KG1 (cell line): ENCODE data around the gene INO80B.
A peak's percentile ranks its signal among the peaks of the same experiment; 100 is the strongest.
"Not testable (repeated sequence)": the region's sequence is repeated elsewhere in the genome, so short reads cannot be mapped to it uniquely, and the experiment has no call there.

Experiments
- DNase-seq: peaks from one replicate; lab custom pipeline; 2025; lab: John Stamatoyannopoulos, UW

The INO80B gene

DNA sequence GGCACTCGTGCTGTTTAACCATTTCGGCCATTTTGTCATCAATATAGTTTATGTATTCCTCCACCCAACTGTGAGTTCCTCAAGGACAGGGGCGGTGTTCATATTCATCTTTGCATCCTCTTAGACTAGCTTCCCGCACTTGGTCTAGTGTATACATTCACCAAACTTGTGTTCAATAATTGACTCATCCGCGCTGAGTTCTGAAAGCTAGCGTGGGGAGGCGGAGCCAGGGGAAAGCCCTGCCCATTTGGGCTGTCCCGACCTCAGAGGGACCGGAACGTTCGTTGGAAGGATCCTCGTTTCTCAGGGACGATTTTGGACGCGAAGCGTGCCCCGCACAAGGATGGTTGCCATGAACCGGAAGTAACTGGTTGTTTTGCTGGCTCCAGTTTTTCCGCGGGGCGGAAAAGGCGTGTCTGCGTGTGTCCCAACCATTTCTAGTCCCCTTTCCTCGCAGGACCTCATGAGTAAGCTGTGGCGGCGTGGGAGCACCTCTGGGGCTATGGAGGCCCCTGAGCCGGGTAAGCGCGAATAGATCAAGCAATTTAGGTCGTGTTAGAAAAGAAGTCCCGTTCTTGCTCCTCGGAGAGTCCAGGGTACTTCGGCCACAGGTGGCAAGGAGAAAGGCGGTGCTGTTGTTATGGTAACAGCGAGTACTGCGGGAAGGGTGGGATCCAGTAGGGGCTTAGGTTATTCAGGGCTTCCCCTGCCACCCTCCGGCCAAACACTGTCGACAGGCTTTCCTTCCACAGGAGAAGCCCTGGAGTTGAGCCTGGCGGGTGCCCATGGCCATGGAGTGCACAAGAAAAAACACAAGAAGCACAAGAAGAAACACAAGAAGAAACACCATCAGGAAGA, at the start of gene INO80B:
TSS of gene INO80B (plus strand) at position 434 of the 858 bp plus-strand sequence. CDS start at position 464, 30 bp downstream.
- peak; percentile 93 for DNase-seq

DNA sequence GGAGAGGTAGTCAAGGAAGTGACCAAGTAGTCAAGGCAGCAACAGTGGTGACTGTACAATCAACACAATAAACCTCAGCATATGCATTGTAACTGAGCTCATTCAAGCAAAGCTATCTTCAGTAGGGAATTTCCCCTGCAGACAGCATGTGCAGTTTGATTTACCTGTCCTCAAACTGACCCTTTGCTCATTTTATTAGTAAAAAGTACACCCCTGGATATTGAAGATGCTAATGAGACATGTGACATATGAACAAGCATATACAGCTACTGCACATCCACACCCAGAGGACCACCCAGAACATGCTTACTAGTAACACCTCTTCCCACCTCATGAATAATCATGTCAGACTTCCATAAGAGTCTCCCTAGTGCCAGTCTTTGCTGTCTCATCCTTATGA, 48.9 kb upstream of the INO80B start:
- DNase-seq = no peak

DNA sequence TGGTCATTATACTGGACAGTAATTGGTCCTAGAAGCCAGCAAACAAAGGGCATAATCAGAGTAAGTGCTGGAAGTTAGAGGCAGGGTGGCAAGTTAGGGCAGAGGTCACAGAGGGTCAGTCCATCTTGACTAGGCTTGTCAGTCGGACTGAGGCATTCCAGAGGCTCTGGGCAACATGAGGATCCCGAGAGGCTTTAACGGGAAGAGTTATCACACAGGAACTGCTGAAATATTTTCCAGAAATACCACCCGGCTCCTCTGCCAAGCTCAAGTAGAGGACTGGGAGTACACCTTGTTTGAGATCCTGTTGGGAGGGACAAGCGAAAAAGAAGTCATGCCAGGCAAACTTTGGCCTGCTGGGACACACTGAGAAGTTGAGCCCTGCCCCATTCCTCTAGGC, 47.2 kb upstream of the INO80B start:
- DNase-seq = no peak

DNA sequence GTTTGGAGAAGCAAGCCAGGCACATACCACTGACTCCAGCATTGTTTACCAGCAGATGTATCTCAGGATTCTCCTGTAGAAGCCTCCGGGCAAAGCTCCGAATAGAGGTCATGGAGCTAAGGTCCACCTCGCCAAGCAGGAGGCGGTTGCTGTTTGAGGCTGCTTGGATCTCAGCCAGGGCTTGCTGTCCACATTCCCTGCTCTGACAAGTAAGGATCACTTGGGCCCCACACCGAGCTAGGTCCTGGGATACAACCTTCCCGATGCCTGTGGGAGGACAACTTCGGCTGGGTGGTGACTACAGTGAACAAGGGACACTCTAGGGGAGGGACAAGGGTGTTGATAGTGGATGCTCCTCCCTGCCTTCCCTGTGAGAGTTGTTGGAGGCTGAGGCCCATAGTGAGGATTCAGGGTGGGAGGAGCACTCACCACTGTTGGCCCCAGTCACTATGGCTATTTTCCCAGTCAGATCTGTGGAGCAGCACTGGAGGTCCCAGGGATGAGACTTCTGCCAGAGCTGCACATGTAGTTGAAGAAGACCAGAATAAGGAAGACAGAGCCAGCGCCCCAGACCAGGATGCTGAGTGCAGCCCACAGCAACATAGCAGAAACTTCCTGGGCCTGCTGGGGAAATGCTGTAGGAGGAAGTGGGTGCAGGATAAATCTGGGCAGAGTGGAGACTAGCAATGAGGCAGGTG, 41.7 kb upstream of the INO80B start:
- DNase-seq = no peak

DNA sequence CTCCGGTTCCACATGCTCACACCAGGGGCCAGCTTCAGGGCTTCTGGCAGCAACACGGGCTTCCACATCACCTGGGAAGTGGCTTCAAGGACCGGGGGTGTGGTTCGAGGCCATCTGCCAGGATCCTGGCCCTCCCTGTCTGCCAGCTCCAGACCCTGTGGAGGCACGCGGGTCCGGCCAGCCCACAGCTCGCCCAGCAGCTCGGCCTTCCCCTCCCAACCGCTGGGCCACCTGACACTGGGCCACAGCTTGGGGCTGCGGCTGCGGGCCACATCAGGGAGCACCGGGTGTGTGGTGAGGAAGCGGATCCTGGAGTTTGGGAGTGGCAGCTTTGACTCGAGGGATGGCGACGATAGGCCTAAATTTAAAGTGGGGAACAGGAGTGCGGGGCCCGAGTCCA, 40.4 kb upstream of the INO80B start:
- DNase-seq = no peak

DNA sequence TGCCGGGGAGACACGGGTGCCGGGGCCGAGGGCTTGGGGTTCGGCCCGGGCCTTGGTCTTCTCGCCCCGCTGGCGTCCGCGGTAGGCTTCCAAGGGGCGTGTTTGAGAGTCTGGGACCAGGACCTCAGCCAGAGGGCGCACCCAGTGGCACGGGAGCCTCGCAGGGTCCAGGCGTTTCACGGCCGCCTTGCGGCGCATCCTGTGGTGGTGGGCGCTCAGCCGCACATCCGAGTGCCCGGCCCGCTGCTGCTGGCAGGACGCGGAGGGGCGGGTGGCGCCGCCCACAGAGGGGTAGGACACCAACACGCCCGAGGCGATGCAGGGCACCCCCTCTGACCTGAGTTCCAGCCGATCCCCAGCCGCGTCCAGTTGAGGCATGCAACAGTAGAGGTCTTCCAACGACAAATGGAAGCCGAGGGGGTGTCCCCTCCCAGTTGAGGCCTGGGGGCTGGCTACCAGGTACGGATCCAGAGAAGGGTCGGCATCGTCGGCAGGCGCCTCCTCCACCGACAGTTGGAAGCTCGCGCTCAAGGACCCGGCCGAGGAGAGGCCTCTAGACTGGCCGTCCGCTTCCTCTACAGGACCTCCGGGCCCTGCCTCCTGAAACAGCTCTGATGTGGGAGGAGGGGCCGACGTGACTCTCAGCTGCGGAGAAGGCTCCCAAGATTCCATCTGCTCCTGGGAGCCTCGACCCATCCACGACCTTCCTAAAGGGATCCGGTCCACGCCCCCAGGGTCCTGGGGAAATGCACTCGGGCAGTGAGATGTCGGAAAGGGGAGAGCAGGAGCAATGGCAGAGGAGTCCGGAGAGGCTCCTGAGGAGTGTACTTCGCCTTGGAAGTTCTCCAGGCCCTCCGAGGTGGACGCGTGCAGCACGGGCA, 39.8 kb upstream of the INO80B start:
- DNase-seq = no peak

DNA sequence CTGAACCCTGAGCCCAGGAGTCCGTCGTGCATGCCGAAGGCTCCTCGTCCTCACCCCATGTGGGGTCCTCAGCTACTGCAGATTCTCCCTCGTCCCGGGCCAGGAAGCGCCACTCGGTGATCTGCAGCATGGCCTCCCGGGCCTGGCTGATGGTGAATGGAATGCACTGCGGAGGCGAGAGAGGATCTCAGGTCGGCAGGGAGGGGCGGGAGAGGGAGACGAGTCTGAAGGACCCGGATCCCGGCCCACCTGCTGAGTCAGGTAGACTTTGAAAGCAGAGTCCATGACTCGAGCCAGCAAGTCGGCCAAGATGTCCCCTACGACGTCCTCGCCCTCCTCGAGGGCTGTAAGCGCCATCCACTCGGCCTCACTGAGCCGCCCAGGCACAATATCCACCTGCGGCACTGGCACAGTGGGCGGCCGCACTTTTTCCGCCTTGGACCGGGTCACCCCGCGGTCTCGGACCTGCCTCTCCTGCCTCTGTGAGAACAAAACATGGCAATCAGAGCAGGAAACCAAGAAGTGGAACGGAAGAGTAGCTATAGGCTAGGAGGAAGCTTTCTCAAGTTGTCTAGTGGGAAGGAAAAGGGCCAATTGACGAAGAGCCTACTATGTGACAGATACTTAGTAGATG, 39.0 kb upstream of the INO80B start:
- DNase-seq = no peak

DNA sequence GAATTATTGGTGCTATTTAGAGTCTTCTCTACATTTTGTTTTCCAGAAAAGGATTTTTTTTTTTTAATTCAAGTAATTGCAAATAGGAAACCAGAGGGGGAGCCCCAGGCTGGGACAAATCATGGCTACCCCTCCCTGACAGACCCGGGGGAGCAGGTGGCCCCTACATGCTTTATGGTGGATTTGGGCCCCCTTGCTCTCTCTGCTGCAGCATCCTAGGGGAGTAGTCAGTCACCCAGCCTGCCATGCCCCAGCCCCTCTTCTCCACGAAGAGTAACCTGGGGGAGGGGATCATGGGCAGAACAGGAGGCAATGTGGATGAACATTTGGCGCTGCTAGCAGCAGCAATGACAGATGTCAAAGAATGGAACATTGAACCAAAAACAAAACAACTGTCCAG, 38.1 kb upstream of the INO80B start:
- no peak for DNase-seq

DNA sequence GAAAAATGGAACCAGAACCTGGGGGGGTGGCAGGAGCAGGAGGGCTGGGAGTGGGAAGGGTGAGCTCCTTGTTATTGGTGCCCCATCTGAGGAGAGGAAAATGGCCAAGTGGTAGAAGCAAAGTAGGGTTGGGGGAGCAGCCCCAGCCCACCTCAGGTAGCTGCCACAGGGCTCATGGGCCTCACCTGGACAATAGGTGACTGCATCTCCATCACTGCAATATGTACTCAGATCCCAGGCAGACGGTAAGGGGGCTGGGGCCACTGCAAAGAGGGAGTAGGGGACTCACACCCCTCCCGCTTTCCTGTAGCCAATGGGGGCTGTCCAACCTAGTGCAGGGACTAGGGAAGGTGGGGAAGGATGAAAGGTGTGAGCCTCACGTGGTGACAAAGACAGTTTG, 37.7 kb upstream of the INO80B start:
- DNase-seq = no peak

DNA sequence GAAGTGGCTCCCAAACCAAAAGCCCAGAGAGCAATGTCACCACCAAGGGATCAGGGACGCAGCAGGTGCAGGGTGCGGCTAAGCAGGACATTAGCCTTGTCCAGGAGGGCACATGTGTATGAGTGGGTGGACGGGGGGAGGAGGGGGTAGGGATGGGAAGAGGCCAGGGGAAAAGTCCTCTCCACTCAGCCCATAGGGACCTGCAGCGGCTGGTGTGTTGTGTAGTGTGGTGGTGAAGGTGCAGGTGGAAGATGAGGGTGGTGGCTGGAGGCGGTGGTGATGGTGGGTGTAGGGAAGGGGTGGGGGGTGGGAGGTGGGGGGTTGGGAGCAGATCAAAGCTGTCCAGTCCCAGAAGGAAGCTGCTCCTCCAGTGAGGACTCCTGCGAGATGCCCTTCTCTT, 37.1 kb upstream of the INO80B start:
- DNase-seq = no peak

DNA sequence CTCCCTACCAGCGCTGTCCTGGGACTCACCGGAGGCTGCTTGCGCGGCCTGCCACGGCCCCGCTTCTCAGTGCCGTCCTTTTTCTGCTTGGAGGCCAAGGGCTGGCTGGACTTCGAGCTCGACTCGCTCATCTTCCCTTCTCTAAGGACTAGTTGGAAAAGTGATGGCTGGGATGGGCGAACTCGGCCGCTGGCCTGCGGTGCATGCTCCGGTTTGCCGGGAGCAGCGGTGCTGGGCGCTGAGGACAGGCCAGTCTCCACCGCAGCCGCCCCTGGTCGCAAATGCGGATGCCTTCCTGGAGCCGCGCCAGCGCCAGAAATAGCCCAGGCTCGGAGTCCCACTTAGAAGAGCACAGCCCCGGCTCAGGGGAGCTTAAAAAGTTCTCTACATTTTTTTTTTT, 36.6 kb upstream of the INO80B start:
- DNase-seq = no peak

DNA sequence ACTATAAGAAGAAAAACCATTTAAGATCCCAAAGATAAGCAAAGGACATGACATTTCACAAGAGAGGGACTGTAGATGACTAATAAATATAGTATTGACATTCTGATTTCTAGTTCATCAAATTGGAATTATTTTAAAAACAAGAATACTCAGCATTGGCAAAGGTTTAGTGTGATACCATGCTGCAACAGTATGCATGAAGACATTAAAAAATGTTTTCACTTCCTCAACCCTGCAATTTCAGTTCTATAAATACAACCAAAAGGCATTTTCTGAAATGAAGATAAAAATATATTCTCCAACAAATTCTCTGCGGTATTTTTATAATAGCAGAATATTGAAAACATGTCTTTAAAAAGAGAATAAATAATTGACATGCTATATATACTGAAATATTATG, 35.5 kb upstream of the INO80B start:
- DNase-seq = no peak

DNA sequence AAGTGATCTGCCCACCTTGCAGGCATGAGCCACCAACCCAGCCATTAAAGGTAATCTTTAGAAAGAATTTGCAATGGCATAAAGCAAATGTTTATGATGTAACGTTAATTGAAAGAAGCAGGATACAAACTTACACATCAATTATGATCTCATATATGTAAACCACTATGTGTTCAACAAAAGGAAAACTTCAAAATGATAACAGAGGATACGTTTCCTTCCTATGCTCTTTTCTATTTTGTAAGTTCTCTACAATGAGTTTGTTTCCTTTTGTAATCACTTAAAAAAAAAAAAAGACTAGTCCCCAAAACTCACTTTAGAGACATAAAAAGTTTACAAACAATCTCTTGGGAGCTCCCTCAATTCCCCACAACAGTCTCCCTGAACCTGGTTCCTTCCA, 34.9 kb upstream of the INO80B start:
- DNase-seq = no peak

DNA sequence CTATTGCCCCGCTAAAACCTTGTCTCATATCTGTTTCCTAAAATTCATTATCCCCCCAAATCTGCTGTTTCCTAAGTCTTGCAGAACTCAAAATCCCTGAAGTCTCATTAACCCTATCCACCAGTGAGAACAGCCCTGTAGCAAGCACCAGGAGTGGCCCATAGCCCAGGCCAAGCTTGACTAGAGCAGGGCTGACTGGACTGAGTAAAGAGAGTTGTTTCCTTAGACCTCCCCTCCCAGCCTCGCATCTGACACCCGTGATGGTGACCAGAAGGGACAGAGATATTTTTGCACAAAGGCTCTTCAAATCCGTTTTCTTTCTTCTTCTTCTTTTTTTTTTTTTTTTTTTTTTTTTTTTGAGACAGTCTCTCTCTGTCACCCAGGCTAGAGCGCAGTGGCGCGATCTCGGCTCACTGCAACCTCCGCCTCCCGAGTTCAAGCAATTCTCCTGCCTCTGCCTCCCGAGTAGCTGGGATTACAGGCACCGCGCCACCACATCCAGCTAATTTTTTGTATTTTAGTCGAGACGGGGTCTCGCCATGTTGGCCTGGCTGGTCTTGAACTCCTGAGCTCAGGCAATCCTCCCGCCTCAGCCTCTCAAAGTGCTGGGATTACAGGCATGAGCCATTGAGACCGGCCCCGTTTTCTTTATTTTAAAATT, 34.3 kb upstream of the INO80B start:
- DNase-seq = not testable (repeated sequence)

DNA sequence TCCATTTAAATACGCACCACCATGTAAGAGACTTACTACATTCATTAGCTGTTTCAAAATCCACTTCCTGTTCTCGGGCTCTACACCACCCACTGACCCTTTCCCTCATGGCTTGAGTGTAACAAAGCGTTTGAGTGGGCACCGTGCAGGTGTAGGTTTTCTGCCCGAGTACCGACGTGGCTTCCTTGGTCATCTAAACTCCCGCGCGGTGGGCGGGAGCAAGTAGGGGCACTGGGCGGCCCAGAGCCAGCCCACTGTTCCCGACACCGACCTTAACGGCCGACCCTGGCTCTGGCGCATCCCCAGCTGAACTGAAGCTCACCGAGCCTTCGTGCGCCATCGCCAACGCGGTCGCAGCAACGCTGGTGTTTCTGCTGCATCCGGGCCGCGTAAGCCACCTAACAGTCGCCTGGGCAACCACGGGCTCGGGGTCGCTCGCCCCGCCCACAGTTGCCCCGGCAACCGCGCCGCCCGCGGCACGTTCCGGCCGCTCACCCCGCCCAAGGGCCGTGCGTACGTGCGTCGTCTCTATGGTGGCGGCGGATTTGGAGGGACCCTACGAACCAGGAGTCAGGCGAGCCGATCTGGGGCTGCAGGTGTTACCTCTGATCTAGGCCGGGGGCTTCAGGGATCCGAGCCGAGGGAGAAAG, 33.5 kb upstream of the INO80B start, which contains the start of the genes C2orf81 and WDR54:
TSS of gene C2orf81 (minus strand) at position 399 of the 650 bp plus-strand sequence. CDS start at position 340, 59 bp downstream.
TSS of gene WDR54 (plus strand) at position 510 of the 650 bp plus-strand sequence. CDS start 424 bp downstream, outside the sequence.
- peak; percentile 65 for DNase-seq

DNA sequence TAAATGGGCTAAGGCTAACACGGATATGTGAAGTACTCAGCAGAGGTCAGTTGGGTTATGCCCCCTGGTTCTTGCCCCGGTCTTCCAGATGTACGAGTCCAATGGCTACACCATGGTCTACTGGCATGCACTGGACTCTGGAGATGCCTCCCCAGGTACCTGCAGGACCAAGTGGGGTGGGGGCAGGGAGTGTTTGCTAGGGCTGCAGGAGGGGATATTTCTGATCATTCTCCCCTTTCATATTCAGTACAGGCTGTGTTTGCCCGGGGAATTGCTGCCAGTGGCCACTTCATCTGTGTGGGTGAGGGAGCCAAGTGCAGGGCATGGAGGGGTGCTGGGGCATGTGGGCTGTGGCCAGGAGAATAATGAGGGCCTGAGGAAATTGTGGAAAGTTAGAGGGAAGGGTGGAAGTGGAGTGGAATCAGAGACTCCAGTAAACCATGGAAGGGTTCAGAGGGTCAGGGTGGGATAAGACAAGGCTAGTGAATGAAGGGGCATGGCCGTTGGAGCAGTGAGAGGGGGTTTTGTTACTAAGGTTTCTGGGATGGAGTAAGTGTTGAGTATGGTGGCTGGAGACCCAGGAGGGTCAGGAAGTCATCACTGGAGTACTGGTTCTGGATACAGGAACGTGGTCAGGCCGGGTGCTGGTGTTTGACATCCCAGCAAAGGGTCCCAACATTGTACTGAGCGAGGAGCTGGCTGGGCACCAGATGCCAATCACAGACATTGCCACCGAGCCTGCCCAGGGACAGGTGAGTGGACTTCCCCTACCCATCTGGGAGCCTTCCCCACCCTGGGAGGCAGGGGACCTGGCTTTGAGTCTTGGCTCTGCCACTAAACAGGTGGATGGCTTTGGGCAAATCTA, 31.4 kb upstream of the INO80B start:
- no peak for DNase-seq

DNA sequence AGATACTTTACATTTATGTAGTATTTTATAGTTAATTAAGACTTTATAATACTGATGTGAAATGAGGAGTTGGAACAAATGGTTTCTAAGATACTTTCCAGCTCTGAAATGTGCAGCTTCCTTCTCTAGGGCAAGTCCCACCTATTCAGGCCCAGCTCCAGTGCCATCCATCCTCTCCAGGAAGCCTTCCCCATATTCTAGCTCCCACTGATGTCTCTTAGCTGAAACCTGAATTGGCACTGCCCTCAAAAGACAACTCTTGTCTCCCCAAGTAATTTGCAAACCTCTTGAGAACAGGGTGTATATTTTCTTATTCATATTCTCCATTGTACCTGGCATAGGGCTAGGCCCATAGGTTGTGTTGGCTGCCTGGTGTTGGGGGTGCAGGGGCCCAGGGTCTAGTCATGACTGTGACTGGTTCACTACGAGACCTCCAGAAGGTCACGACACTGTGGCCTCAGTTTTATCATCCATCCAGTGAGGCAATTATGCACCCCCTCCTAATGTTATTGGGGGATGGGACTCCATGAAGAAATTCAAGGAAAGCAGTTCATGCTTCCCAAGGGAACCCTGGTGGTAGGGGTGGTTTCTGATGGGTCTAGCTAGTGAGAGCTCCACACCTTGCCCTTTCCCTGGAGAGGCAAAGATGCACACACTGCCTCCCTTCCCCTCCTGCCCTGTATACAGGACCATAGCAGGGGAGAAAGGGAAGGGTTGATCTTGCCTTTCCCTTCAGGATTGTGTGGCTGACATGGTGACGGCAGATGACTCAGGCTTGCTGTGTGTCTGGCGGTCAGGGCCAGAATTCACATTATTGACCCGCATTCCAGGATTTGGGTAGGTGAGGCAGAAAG, 30.5 kb upstream of the INO80B start:
- no peak for DNase-seq

DNA sequence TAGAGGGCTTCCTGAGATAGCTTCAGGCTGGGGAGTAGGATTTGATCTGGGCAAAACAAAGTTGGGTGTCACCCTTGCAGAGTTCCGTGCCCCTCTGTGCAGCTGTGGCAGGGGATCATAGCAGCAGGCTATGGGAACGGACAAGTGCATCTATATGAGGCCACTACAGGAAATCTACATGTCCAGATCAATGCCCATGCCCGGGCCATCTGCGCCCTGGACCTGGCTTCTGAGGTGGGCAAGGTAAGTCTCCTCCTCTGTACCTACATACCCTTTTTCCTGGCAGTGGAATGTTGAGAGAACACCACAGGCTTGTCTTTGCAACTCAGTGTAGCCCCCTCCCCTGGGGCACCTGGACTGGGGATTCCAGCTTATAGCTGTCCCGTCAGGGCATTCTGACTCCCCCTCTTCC, 29.9 kb upstream of the INO80B start:
- no peak for DNase-seq

DNA sequence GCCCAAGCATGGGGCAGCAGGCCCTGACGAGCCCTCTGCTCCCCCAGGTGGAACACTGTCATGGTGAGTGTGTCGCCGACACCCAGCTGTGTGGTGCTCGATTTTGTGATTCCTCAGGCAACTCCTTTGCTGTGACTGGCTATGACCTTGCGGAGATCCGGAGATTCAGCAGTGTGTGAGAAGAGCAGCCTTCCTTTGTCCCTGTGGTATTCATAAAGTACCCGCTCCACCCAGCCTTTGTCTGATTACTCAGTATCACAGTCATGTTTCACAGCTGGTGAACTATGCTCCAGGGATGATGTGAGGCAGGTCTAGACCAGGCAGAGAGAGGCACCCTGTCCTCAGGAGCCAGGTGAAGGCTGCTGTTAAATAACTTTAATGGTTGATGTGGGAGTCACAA, 29.4 kb upstream of the INO80B start:
- no peak for DNase-seq
